GM19372 (cell line): ENCODE results near the gene CLN6.
"Not testable (repeated sequence)": the region's sequence is repeated elsewhere in the genome, so short reads cannot be mapped to it uniquely, and the experiment has no call there.

Experiments
- ATAC-seq: cut with Tn5 transposase; IDR thresholded peaks from one replicate; pipeline ENCODE4 v1.9.1; 2021; ENCODE audit warnings: mild to moderate bottlenecking, low read depth, moderate library complexity; ENCODE audit not compliant: unreplicated experiment

CLN6 gene

GRCh38 chr15:68195336-68196112 lies 34.0 kb downstream of the CLN6 start:
- ATAC-seq, result no peak

DNA sequence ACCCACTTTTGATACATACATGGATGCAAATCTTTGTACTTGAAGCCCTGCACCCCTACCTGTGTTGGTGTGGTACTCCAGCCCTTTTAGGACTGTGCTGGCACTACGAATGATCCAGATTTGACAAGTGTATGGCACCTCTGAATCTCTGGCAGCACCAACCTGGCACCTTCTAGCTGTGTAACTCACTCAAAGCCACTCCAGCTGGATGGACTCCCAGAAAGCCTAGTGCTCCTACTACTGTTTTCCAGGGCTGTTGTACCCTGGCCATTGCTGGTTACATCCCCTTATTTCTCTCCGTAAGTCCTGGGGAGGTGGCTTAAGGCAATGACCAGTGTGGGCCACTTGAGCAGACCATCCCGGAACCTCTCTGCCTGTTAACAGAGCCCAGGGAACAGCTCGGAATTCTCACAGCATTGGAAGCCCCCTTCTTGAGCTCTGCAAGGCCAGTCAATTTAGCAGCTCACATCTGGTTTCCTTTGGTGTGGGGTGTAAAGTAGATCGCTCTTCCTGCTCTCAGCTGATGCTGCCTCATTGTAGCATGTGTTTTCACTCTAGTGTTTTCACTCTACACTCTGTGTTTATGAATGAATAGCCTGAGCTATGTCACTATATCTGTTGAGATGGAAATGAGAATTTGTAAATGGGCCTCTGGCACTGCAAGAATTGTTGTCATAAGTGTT lies 36.6 kb downstream of the CLN6 start:
- ATAC-seq, result no peak

DNA sequence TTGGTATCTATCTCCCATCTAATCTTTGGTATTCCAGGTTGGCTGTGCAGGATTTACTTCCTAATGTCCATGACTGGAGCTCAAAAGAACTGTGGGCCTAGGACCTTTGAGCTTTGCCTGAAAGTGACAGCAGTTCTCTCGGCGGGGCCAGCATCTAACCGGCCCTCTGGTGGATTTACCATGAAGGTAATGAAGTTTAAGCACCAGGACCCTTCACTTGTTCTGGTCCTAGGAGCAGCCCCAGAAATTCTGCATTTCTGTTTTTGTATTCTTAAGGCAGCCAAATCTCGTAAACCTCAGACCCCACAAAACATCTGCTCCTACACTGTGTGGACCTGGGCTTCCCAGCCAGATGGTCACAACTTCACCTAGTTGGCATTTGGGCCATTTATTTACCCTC lies 37.4 kb downstream of the CLN6 start:
- ATAC-seq, result no peak

GRCh38 chr15:68191555-68191954 lies 38.0 kb downstream of the CLN6 start:
- ATAC-seq, result no peak

DNA sequence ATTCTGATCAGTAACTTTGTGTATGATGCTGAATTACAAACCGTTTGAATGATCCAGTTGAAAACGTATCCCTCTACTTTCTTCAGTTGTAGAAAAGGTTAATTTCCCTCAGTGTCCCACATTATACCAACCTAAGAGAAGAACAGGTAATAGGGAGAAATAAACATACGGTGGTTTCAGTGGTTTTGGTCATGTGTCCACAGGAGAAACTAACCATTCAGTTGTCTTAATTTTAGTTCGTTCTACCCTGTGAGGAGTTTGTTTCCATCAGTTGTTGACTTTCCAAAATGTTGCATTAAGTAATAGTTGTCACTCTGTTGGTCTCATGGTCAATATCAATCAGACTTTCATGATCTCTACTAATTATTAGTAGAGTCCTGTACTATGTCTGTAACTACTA lies 39.5 kb downstream of the CLN6 start:
- ATAC-seq, result no peak

- ATAC-seq, result no peak
Measured at GRCh38 chr15:68188647-68189046, 40.9 kb downstream of the CLN6 start.

GRCh38 chr15:68187559-68187958 lies 42.0 kb downstream of the CLN6 start:
- no peak for ATAC-seq

DNA sequence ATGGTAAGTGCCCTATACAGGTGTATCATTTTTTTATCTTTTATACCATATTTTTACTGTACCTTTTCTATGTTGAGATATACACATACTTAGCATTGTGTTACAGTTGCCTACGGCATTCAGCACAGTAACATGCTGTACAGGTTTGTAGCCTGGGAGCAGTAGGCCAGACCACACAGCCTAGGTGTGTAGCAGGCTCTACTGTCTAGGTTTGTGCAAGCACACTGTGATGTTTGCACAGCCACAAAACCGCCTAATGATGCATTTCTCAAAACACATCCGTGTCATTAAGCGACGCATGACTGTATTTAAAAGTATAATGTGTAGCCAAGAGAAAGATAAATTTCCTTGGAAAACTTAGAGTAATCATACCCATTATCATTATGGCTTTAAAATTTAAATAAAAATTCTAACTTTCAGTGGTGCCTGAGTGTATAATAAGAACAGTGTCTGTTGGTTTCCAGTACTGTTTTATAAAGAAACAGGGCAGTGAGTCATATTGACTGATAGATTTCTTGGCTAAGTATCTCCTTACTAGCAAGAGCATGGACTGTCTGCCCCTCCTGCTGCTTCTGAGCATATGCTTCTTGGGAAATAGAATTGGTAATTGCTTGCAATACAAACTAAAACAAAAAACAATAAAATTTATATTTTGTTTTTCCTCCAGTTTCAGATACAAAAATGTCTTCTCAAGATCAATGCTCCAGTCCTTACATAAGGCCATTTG lies 42.7 kb downstream of the CLN6 start:
- no peak for ATAC-seq

DNA sequence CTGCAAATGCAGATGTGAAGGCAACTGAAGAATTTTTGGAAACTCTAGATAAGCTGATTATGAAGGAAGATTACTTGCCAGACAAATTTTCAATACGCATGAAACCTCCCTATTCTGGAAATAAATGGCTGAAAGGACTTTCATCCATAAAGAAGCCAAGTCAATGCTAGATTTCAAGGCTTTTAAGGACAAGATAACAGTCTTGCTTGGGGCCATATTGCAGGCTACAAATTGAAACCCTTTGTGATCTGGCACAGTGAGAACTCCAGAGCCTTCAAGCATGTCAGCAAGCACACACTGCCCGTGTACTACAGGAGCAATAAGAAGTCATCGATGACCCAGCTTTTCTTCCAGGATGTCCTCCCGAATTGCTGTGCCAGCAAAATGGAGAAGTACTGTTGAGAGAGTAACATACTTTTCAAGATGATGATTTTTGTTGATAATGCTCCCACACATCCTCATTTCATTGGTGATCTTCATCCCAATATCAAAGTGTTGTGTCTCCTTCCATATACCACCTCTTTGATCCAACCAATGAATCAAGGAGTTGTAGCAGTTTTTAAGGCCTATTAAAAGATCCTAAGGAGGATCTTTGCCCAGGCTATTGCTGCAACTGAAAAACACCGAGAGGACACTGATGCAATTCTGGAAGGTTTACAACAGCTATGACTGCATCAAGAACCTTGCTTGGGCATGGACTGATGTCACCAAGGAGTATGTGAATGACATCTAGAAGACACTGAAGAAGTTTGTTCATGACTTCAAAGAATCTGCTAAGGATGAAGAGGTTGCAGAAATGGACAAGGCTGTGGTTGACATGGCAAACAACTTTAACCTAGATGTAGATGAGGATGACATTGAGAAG lies 44.7 kb downstream of the CLN6 start:
- no peak for ATAC-seq

DNA sequence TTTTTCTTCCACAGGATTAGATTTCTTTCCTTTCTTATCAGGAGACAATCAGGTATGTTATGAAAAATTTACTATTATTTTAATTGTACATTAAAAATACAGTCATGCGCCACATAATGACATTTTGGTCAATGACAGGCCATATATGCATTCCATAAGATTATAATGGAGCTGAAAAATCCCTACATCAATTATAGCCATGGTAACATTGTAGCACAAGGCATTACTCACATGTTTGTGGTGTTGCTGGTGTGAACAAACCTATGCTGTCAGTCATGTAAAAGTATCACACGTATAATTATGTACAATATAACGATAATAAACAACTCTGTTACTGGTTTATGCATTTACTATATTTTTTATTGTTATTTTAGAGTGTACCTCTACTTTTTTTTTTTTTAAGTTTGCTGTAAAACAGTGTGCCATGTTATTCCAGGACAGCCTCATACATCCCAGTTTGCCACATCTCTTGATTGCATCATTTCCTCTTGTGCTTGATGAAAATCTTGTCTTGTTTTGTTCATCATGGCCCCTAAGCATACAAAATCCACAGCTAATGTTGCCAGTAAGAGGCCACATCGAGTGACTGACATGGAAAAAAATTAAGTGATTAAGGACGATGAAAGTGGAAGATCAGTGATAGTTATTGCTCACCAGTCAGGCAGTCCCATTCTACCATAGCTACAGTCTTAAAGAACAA lies 45.8 kb downstream of the CLN6 start:
- ATAC-seq, result no peak

DNA sequence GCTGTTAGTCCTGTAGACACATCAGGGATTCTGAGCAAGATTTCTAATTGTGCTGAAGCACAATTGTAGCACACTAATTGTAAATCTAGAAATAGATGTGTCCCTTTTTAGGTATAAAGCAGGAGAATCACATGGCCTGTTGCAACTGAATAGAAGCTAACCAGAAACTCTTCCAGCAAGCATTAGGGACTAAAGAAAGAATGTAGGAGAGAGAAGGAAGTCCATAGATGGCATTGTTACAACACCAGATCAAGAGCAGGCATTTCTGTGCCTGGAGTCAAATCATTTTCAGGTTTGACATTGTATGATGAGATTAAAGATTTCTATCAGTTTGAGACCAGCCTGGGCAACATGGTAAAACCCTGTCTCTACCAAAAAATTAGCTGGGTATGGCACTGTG lies 51.8 kb downstream of the CLN6 start:
- no peak for ATAC-seq

DNA sequence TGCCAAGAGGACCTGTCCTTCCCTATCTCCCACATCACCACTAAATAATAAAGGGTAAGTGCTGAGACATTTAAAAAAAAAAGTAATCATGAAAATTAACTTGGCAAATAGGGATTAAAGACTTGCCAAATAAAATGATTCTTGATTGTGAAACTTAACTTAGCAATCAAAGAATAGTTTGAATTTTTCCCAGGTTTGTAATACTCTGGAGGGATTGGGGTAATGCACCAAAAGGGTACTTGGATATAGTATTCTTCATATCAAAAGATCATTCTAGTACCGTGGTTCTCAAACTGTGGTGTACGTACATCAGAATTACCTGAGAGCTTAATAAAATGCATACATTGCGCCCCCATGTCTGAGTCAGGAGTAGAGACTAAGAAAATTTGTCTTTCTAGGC lies 52.9 kb downstream of the CLN6 start:
- ATAC-seq, result no peak

GRCh38 chr15:68175526-68175925 lies 54.0 kb downstream of the CLN6 start:
- no peak for ATAC-seq

GRCh38 chr15:68173119-68173518 lies 56.4 kb downstream of the CLN6 start:
- ATAC-seq, result no peak

GRCh38 chr15:68172037-68172436 lies 57.5 kb downstream of the CLN6 start:
- not testable (repeated sequence) for ATAC-seq

- no peak for ATAC-seq
Measured at GRCh38 chr15:68166847-68167246, 62.7 kb downstream of the CLN6 start.

GRCh38 chr15:68163191-68163590 lies 66.3 kb downstream of the CLN6 start:
- ATAC-seq, result no peak

DNA sequence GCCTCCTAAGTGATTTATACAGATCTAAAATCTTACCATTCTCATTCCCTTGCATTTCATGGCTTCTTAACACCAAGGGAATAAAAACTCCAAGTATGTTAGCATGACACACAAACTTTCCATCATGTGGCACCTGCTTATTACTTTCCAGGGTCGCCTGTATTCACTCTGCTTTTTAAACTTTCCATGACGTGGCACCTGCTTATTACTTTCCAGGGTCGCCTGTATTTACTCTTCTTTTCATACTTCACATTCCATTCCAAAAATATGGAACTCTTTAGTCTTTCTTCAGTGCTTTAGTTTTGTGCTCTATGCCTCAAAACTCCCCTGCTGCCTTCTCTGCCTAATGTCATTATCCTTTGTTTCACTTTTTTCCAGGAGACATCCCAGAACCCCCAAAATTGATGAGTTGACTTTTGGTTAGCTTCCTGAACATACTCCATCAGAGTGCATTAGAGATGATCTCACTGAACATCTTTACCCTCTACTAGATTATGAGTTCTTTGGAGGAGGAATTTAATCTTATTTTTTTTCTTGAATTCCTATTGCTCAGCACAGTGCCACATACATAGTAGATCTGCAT lies 71.4 kb downstream of the CLN6 start:
- ATAC-seq, result no peak

DNA sequence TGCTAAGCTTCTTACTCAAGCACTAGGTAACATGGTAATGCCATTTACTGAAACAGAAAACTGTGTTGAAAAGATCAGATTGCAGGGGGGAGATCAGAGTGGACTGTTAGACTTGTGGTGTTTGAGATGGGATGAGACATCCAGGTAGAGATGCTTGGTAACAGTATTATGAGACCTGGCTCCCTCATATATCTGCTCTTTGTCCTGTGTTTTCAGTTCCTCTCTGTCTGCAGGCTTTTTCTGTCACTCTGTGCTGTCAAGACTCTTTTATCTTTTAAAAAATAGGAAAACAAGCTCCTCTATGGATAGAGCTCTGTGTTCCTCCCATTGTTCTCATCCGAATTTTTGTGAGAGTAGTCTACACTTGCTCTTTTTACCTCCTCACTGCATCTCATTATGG lies 72.5 kb downstream of the CLN6 start:
- no peak for ATAC-seq
